ENCODE measurements around the gene NTN3.

Gene NTN3

DNA sequence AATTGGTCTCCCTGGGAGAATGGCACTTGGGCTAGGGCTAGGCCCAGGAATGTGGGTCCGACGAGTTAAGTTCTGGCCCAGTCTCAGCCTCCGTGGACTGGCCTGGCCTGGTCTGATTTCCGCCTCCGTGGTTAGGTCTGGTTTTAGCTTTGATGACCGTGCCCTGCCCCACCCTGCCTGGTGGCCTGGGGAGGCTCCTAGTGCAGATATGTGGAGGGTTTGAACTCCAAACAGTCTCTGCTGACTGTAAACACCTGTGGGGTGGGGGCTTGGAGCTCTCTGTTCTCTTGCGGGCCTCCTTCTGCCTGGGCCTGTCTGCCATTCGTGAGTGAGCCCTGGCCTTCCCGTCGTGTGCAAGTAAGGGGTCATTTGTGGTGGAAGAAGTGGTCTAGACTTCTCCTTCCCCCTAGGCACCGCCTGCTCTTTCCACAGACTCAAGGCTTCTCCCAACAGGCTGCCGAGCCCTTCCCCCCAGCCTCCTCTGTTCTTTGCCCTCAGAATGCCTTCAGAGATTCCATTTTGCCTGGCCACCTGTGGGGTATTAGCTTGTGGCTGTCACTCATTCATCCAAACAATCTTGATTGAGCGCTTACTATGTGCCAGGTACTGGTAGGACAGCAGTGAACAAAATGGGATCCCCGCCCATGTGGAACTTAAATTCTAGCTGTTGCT lies 44.2 kb downstream of the NTN3 start:
- no peak for DNase-seq

- no peak for DNase-seq
These were observed 45.5 kb downstream of the NTN3 start for GRCh38 chr16:2516391-2517240.

DNA sequence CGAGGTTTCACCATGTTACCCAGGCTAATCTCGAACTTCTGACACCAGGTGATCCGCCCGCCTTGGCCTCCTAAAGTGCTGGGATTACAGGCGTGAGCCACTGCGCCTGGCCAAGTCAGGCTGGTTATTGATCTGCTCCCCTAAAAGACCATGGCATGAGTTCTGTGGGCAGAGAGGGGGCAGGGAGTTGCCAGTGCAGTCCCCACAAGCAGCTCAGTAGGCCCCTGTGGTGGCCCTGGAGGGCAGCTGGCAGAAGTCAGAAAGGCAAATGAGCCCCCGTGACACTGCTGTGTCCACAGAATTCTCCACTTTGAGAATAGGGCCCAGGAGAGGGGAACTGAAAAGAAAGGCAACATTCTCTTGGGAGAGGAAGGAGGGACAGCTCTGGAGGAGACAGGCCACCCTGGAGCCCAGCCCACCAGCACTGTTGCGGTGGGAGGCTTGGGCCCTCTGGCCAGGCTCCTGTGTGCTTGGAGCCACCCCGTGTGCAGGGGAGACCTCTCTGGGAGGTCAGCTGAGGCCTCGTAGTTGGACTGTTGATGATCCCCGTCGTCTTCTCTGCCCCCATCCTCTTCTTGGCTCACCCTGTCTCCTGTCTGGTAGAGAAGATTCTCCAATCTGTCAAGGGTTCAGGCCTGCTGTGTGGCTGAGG lies 47.0 kb downstream of the NTN3 start:
- no peak for DNase-seq

GRCh38 chr16:2518823-2519710 lies 48.0 kb downstream of the NTN3 start:
- DNase-seq, result no peak

DNA sequence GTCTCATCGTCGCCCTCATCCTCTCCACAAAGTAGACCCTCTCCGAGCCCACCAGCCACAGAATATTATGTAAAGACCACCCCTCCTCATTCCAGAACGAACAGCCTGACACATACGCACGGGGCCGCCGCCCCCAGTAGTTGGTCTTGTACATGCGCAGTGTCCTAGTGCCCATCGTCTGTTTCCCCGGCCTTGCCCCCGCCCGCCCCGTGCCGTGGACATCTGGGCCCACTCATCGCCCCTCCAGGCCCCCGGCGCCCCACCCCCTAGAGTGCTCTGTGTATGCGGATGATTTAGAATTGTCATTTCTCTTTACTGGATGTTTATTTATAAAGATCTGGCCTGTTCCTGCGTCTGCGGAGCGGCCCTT lies 48.6 kb downstream of the NTN3 start:
- DNase-seq, result no peak

DNA sequence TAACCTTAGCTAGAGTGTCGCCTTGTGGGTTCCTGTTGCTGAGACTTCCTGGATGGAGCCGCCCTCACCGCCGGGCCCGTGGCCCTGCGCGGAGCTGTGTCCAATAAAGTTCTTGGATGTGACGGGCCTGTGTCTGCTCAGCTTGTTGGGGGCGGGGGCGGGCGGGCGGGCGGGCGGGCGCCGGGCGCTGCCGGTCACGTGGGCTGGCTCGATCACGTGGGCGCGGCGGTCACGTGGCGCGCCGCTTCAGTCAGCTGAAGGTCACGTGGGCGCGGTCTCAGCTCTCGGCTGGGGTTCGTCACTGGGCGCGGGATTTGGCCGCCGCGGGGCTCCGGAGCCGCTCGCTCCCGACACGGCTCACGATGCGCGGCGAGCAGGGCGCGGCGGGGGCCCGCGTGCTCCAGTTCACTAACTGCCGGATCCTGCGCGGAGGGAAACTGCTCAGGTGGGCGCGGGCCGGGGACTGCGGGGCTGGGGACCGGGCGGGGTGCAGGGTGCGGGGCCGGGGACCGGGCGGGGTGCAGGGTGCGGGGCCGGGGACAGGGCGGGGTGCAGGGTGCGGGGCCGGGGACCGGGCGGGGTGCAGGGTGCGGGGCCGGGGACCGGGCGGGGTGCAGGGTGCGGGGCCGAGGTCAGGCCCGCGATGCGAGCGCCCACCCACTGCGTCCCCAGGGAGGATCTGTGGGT lies 49.1 kb downstream of the NTN3 start, which contains the start of gene AMDHD2:
Gene AMDHD2 (plus strand): TSS at position 275 of the 687 bp plus-strand sequence. CDS start 88 bp downstream, at position 363.
- DNase-seq, result peak; percentile 74

- DNase-seq, result no peak
These were observed 49.9 kb downstream of the NTN3 start for GRCh38 chr16:2520784-2521531.
